Measurements from ENCODE around the gene SLC25A13.

SLC25A13 gene

GRCh38 chr7:96238976-96239766 lies 82.7 kb downstream of the SLC25A13 start:
- no peak for DNase-seq

- DNase-seq, result no peak
Observed at GRCh38 chr7:96238474-96238873, 83.4 kb downstream of the SLC25A13 start.

GRCh38 chr7:96237040-96237439 lies 84.9 kb downstream of the SLC25A13 start:
- no peak for DNase-seq

- no peak for DNase-seq
Observed at GRCh38 chr7:96236198-96237039, 85.5 kb downstream of the SLC25A13 start.

- DNase-seq, result no peak
Observed at GRCh38 chr7:96235281-96235680, 86.6 kb downstream of the SLC25A13 start.

GRCh38 chr7:96233528-96234154 lies 88.3 kb downstream of the SLC25A13 start:
- no peak for DNase-seq

GRCh38 chr7:96233084-96233483 lies 88.8 kb downstream of the SLC25A13 start:
- DNase-seq, result no peak

- DNase-seq, result no peak
Observed at GRCh38 chr7:96228760-96229159, 93.1 kb downstream of the SLC25A13 start.

- DNase-seq, result no peak
Observed at GRCh38 chr7:96225251-96225650, 96.6 kb downstream of the SLC25A13 start.

- no peak for DNase-seq
Observed at GRCh38 chr7:96224685-96225084, 97.2 kb downstream of the SLC25A13 start.

- DNase-seq, result no peak
Observed at GRCh38 chr7:96224073-96224472, 97.8 kb downstream of the SLC25A13 start.

GRCh38 chr7:96221888-96222287 lies 100.0 kb downstream of the SLC25A13 start:
- DNase-seq, result no peak

- DNase-seq, result no peak
Observed at GRCh38 chr7:96219378-96220130, 102.3 kb downstream of the SLC25A13 start.

GRCh38 chr7:96218664-96219243 lies 103.1 kb downstream of the SLC25A13 start:
- no peak for DNase-seq

- DNase-seq, result no peak
Observed at GRCh38 chr7:96217147-96217546, 104.8 kb downstream of the SLC25A13 start.

- no peak for DNase-seq
Observed at GRCh38 chr7:96216373-96216772, 105.5 kb downstream of the SLC25A13 start.

- DNase-seq, result no peak
Observed at GRCh38 chr7:96212474-96212873, 109.4 kb downstream of the SLC25A13 start.

GRCh38 chr7:96211954-96212353 lies 109.9 kb downstream of the SLC25A13 start:
- no peak for DNase-seq

- no peak for DNase-seq
Observed at GRCh38 chr7:96205665-96206064, 116.2 kb downstream of the SLC25A13 start.

- no peak for DNase-seq
Observed at GRCh38 chr7:96204601-96205000, 117.3 kb downstream of the SLC25A13 start.

GRCh38 chr7:96203786-96204185 lies 118.1 kb downstream of the SLC25A13 start:
- no peak for DNase-seq

GRCh38 chr7:96202102-96202501 lies 119.8 kb downstream of the SLC25A13 start:
- DNase-seq, result no peak

Data from activated CD4-positive, alpha-beta T cell treated with anti-CD3 and anti-CD28 coated beads, Interleukin-2, amount 50 U/mL, for 4 hours (primary cell).